Mesendoderm (in vitro differentiated cells): ENCODE measurements around the gene RAB17. TPM values are rescaled to one million over a fixed set of nuclear protein-coding genes. Genes with fewer than 3 reads are reported as not detected.

Source experiments
- small RNA-seq: library from polyadenylated mRNA; stranded (forward); fragments of <200 nt; extraction: miRNeasy Mini kit (QIAGEN cat#:217004); gene quantifications from one replicate; pipeline ENCODE3, GENCODE V24; 2013; ENCODE audit not compliant: insufficient read depth

The RAB17 gene

Small RNA genes lying within 50 kb of the gene (small RNA-seq; reads per million reads assigned to genes)
- gene RNU6-1140P = not detected
